Adipose tissue (tissue), 3 donors: ENCODE results near the gene SPDYC. TPM values are rescaled to one million over a fixed set of nuclear protein-coding genes. Genes with fewer than 3 reads are reported as not detected.

Experiments
- H3K27ac ChIP-seq: one replicate; pipeline ENCODE4 v1.5.1; 2013; ENCODE audit warnings: low read depth, low read length
- WGBS, 3 donors: extraction: QIAGEN DNeasy Blood & Tissue Kit; methylation state at CpG; one replicate each; pipeline ENCODE4 v1.1.7; 2013; 5-methylcytosine and 5-hydroxymethylcytosine counted together
- polyA plus RNA-seq, 3 donors: library from polyadenylated mRNA; stranded (reverse); fragments of 200-250 nt; gene quantifications; one replicate each; pipeline ENCODE4 v1.2.3, GENCODE V29; 2013
- donor health status: healthy with polysubstance abuse.
- donor health status: Bipolar disorder and iron deficiency.
- donor health status: healthy.

The SPDYC gene
- polyA plus RNA-seq, 3 donors = not detected

- no peak overlapping the region for H3K27ac ChIP-seq
- 31 to 63% (median 45%) methylated on average over 23 to 26 of the region's 26 CpGs for WGBS, 3 donors
These were observed 43.5 kb downstream of the SPDYC start for GRCh38 chr11:65213322-65214211.

- WGBS, 3 donors = 57 to 85% (median 70%) methylated on average over 16 of the region's 16 CpGs
- no peak overlapping the region for H3K27ac ChIP-seq
These were observed 44.3 kb downstream of the SPDYC start for GRCh38 chr11:65214212-65214845.

- WGBS, 3 donors = 88 to 93% (median 89%) methylated on average over 24 of the region's 24 CpGs
- no peak overlapping the region for H3K27ac ChIP-seq
These were observed 45.5 kb downstream of the SPDYC start for GRCh38 chr11:65215441-65216076.

- 75 to 92% (median 91%) methylated on average over 2 to 6 of the region's 6 CpGs for WGBS, 3 donors
- H3K27ac ChIP-seq = no peak overlapping the region
These were observed 46.8 kb downstream of the SPDYC start for GRCh38 chr11:65216830-65217229.

GRCh38 chr11:65217441-65218423 is 47.7 kb downstream of the SPDYC start:
- H3K27ac ChIP-seq = no peak overlapping the region
- WGBS, 3 donors = 79 to 88% (median 79%) methylated on average over 19 of the region's 19 CpGs

- no peak overlapping the region for H3K27ac ChIP-seq
- WGBS, 3 donors = 88 to 92% (median 90%) methylated on average over 9 of the region's 9 CpGs
These were observed 48.4 kb downstream of the SPDYC start for GRCh38 chr11:65218446-65218845.

- WGBS, 3 donors = 45 to 77% (median 53%) methylated on average over 3 of the region's 3 CpGs
- no peak overlapping the region for H3K27ac ChIP-seq
These were observed 49.8 kb downstream of the SPDYC start for GRCh38 chr11:65219930-65220213.

- WGBS, 3 donors = 87 to 95% (median 93%) methylated on average over 10 of the region's 10 CpGs
- no peak overlapping the region for H3K27ac ChIP-seq
These were observed 51.0 kb downstream of the SPDYC start for GRCh38 chr11:65221026-65221425.

Other genes starting within 250 kb of the SPDYC start
- gene PPP2R5B, start 245.5 kb upstream of the SPDYC start, polyA plus RNA-seq = 10 to 100 TPM in 2 of 3 donors, 1 to 10 TPM in 1; 10.0 to 17.9 (median 13.0) TPM
- 1 to 10 TPM in 1 of 3 donors, not detected in 2; 3.6 TPM for gene GPHA2, start 234.3 kb upstream of the SPDYC start, polyA plus RNA-seq
- under 1 TPM in 1 of 3 donors, not detected in 2; 0.08 TPM for gene MAJIN, start 198.1 kb upstream of the SPDYC start, polyA plus RNA-seq
- 1 to 10 TPM; 1.2 to 7.4 (median 5.5) TPM for gene BATF2, start 173.3 kb upstream of the SPDYC start, polyA plus RNA-seq
- 100 to 1,000 TPM in 2 of 3 donors, 10 to 100 TPM in 1; 57.9 to 226 (median 169) TPM for gene ARL2, start 156.1 kb upstream of the SPDYC start, polyA plus RNA-seq
- 10 to 100 TPM; 14.3 to 27.7 (median 25.3) TPM for gene SNX15, start 142.8 kb upstream of the SPDYC start, polyA plus RNA-seq
- gene SAC3D1, start 129.0 kb upstream of the SPDYC start, polyA plus RNA-seq = 10 to 100 TPM in 1 of 3 donors, 1 to 10 TPM in 2; 7.8 to 10.7 (median 7.9) TPM
- gene NAALADL1, start 111.7 kb upstream of the SPDYC start, polyA plus RNA-seq = 10 to 100 TPM in 2 of 3 donors, 1 to 10 TPM in 1; 3.1 to 28.8 (median 12.0) TPM
- 1 to 10 TPM in 1 of 3 donors, under 1 TPM in 2; 0.39 to 1.3 (median 0.52) TPM for gene CDCA5, start 86.2 kb upstream of the SPDYC start, polyA plus RNA-seq
- gene ZFPL1, start 86.0 kb upstream of the SPDYC start, polyA plus RNA-seq = 10 to 100 TPM; 29.7 to 40.9 (median 35.5) TPM
- gene VPS51, start 74.0 kb upstream of the SPDYC start, polyA plus RNA-seq = 100 to 1,000 TPM; 109 to 192 (median 128) TPM
- gene TM7SF2, start 58.4 kb upstream of the SPDYC start, polyA plus RNA-seq = 100 to 1,000 TPM in 1 of 3 donors, 10 to 100 TPM in 2; 25.3 to 151 (median 78.4) TPM
- gene ZNHIT2, start 52.5 kb upstream of the SPDYC start, polyA plus RNA-seq = 10 to 100 TPM in 2 of 3 donors, 1 to 10 TPM in 1; 5.1 to 15.1 (median 12.3) TPM
- 1,000 to 10,000 TPM in 1 of 3 donors, 100 to 1,000 TPM in 2; 732 to 1,153 (median 967) TPM for gene FAU, start 48.1 kb upstream of the SPDYC start, polyA plus RNA-seq
- gene MRPL49, start 47.9 kb upstream of the SPDYC start, polyA plus RNA-seq = 10 to 100 TPM; 22.3 to 32.5 (median 30.9) TPM
- gene SYVN1, start 35.7 kb upstream of the SPDYC start, polyA plus RNA-seq = 10 to 100 TPM; 17.0 to 43.7 (median 31.3) TPM
- gene CAPN1, start 11.7 kb downstream of the SPDYC start, polyA plus RNA-seq = 10 to 100 TPM; 54.6 to 82.1 (median 75.0) TPM
- gene POLA2, start 91.7 kb downstream of the SPDYC start, polyA plus RNA-seq = 1 to 10 TPM; 2.3 to 5.4 (median 3.0) TPM
- 10 to 100 TPM in 2 of 3 donors, 1 to 10 TPM in 1; 5.4 to 82.5 (median 50.2) TPM for gene CDC42EP2, start 144.6 kb downstream of the SPDYC start, polyA plus RNA-seq
- gene DPF2, start 163.6 kb downstream of the SPDYC start, polyA plus RNA-seq = 10 to 100 TPM; 15.7 to 25.3 (median 20.2) TPM
- gene TIGD3, start 184.5 kb downstream of the SPDYC start, polyA plus RNA-seq = under 1 TPM; 0.04 to 0.45 (median 0.08) TPM
- gene SLC25A45, start 212.4 kb downstream of the SPDYC start, polyA plus RNA-seq = 10 to 100 TPM in 1 of 3 donors, 1 to 10 TPM in 2; 7.2 to 18.5 (median 8.2) TPM
- gene FRMD8, start 216.4 kb downstream of the SPDYC start, polyA plus RNA-seq = 10 to 100 TPM; 16.5 to 30.6 (median 17.3) TPM